PC-9 (cell line): ENCODE data around the gene LSR.

Experiments
- EZH2 ChIP-seq: fragments of 200-600 bp; sonication (generic); IDR thresholded peaks from 2 replicates; pipeline ENCODE4 v1.8.0; 2017; ENCODE audit warnings: antibody characterized with exemption, low read depth
- TF ChIP-seq, protein P1 (sequence below): fragments of 200-600 bp; sonication (generic); conservative IDR thresholded peaks from 2 replicates; pipeline ENCODE4 v1.6.1; 2017; ENCODE audit warnings: mixed run types, antibody characterized with exemption, mild to moderate bottlenecking, moderate library complexity

DNA sequence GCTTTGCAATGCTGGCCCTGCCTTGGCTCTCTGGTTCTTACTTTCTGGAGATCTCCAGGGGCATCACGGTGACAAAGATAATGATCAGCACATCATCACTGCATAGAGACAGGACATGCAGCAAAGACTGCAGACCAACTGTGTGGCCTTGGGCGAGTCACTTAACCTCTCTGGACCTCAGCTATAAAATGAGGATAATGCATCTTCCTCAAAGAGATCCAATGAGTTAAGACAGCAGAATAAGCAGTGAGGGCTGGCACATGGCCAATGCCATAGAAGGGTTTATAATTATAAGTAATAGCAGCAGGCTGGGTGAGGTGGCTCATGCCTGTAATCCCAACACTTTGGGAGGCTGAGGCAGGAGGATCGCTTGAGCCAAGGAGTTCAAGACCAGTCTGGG lies 45.5 kb downstream of the LSR start:
- TF ChIP-seq, protein P1, sequence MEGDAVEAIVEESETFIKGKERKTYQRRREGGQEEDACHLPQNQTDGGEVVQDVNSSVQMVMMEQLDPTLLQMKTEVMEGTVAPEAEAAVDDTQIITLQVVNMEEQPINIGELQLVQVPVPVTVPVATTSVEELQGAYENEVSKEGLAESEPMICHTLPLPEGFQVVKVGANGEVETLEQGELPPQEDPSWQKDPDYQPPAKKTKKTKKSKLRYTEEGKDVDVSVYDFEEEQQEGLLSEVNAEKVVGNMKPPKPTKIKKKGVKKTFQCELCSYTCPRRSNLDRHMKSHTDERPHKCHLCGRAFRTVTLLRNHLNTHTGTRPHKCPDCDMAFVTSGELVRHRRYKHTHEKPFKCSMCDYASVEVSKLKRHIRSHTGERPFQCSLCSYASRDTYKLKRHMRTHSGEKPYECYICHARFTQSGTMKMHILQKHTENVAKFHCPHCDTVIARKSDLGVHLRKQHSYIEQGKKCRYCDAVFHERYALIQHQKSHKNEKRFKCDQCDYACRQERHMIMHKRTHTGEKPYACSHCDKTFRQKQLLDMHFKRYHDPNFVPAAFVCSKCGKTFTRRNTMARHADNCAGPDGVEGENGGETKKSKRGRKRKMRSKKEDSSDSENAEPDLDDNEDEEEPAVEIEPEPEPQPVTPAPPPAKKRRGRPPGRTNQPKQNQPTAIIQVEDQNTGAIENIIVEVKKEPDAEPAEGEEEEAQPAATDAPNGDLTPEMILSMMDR = no peak
- no peak for TF ChIP-seq EZH2
